GM15510 (cell line): ENCODE measurements around the gene CDKL1.
A peak's percentile ranks its signal among the peaks of the same experiment; 100 is the strongest.

ENCODE experiments used
- POLR2A ChIP-seq: IDR thresholded peaks from 3 replicates; pipeline ENCODE4 v1.6.1; 2011; ENCODE audit warnings: borderline replicate concordance; ENCODE audit not compliant: insufficient read length; ENCODE audit errors: extremely low read depth

CDKL1 gene

GRCh38 chr14:50396631-50397389, at the start of gene CDKL1:
CDKL1 (minus strand) TSS chr14:50396881; CDS start chr14:50395868, 1,013 bp downstream.
- peak; percentile 14 for TF ChIP-seq POLR2A

GRCh38 chr14:50434528-50434927, 37.8 kb upstream of the CDKL1 start:
- TF ChIP-seq POLR2A = no peak

GRCh38 chr14:50432131-50432530, 35.5 kb upstream of the CDKL1 start:
- no peak for TF ChIP-seq POLR2A

GRCh38 chr14:50425816-50426215, 29.1 kb upstream of the CDKL1 start:
- no peak for TF ChIP-seq POLR2A

GRCh38 chr14:50425105-50425504, 28.4 kb upstream of the CDKL1 start:
- TF ChIP-seq POLR2A = no peak

- TF ChIP-seq POLR2A = no peak
Observed at GRCh38 chr14:50423529-50423928, 26.8 kb upstream of the CDKL1 start.

- no peak for TF ChIP-seq POLR2A
Observed at GRCh38 chr14:50421499-50421898, 24.8 kb upstream of the CDKL1 start.

- TF ChIP-seq POLR2A = no peak
Observed at GRCh38 chr14:50417853-50418252, 21.2 kb upstream of the CDKL1 start.

- TF ChIP-seq POLR2A = no peak
Observed at GRCh38 chr14:50410921-50411320, 14.2 kb upstream of the CDKL1 start.

- no peak for TF ChIP-seq POLR2A
Observed at GRCh38 chr14:50410071-50410470, 13.4 kb upstream of the CDKL1 start.

- TF ChIP-seq POLR2A = no peak
Observed at GRCh38 chr14:50407111-50407812, 10.6 kb upstream of the CDKL1 start.

- TF ChIP-seq POLR2A = no peak
Observed at GRCh38 chr14:50403419-50403818, 6.7 kb upstream of the CDKL1 start.

GRCh38 chr14:50402965-50403364, 6.3 kb upstream of the CDKL1 start:
- no peak for TF ChIP-seq POLR2A

GRCh38 chr14:50400461-50400860, 3.8 kb upstream of the CDKL1 start:
- no peak for TF ChIP-seq POLR2A

- no peak for TF ChIP-seq POLR2A
Observed at GRCh38 chr14:50399251-50400032, 2.8 kb upstream of the CDKL1 start.
